Measurements from ENCODE around the gene TCAP. TPM values are rescaled to one million over a fixed set of nuclear protein-coding genes. Genes with fewer than 3 reads are reported as not detected.

The TCAP gene
- total and polyA plus RNA-seq, 2 experiments from 2014 or later, result 0.43 TPM; not detected in 1

- Histone ChIP-seq H3K36me3 (ENCODE audit: low read depth) (no peaks in the 10 kb centered on the region), H3K9me2 (ENCODE audit: insufficient read depth) (no peaks in the 10 kb centered on the region), H3K9me3 (ENCODE audit: low read depth) (no peaks in the 10 kb centered on the region), H3K4me2 (ENCODE audit: unreplicated experiment) (no peak overlapping the region), H3K4me3 (no peak overlapping the region), H3K9ac (no peak overlapping the region), H3K27ac (no peak overlapping the region), H3F3A (ENCODE audit: insufficient read depth) (no peaks in the 10 kb centered on the region), H4K20me1 (ENCODE audit: insufficient read depth) (no peaks in the 10 kb centered on the region), H2AFZ (no peak overlapping the region), H3K79me2 (ENCODE audit: insufficient read depth) (no peaks in the 10 kb centered on the region), H3K4me1 (ENCODE audit: insufficient read depth) (no peaks in the 10 kb centered on the region), H3K27me3 (replicated peaks; ENCODE audit: insufficient read depth) (peaks cover 44% of the 10 kb centered on the region)
- no peak for TF ChIP-seq EZH2phosphoT487 (IDR thresholded peaks at IDR 0.05; ENCODE audit: insufficient read depth, low read depth)
- TF ChIP-seq EZH2 (IDR thresholded peaks at IDR 0.05; ENCODE audit: insufficient read depth, poor library complexity, severe bottlenecking), result no peak
- no peak for DNase-seq
- 39 to 40% methylated on average over 10 of the region's 10 CpGs for WGBS, 2 experiments (ENCODE audit: low coverage in 1 of 2, low lambda C conversion rate in 2 of 2, missing lambda C conversion rate in 2 of 2)
- in situ Hi-C loops (cut with MboI), result loop anchor here (10.0 kb wide), 1 partner anchor 126 kb away; no protein-coding TSS in a partner anchor
These were observed 36.3 kb upstream of the TCAP start for GRCh38 chr17:39628655-39629493.

- no peaks in the 10 kb centered on the region for H3K36me3 ChIP-seq (ENCODE audit: low read depth)
- in situ Hi-C loops (cut with MboI), result loop anchor here (10.0 kb wide), 1 partner anchor 125 kb away; no protein-coding TSS in a partner anchor
- WGBS, 2 experiments (ENCODE audit: low coverage in 1 of 2, low lambda C conversion rate in 2 of 2, missing lambda C conversion rate in 2 of 2), result 75 to 76% methylated on average over 3 of the region's 3 CpGs
- no peak overlapping the region for H3K4me3 ChIP-seq
- DNase-seq, result no peak
- no peaks in the 10 kb centered on the region for H3F3A ChIP-seq (ENCODE audit: insufficient read depth)
- no peaks in the 10 kb centered on the region for H3K9me3 ChIP-seq (ENCODE audit: low read depth)
- no peak overlapping the region for H2AFZ ChIP-seq
- peaks cover 44% of the 10 kb centered on the region for H3K27me3 ChIP-seq (replicated peaks; ENCODE audit: insufficient read depth)
- H3K4me1 ChIP-seq (ENCODE audit: insufficient read depth), result no peaks in the 10 kb centered on the region
- H3K4me2 ChIP-seq (ENCODE audit: unreplicated experiment), result no peak overlapping the region
- H3K27ac ChIP-seq, result no peak overlapping the region
- no peaks in the 10 kb centered on the region for H3K79me2 ChIP-seq (ENCODE audit: insufficient read depth)
- no peak for TF ChIP-seq EZH2 (IDR thresholded peaks at IDR 0.05; ENCODE audit: insufficient read depth, poor library complexity, severe bottlenecking)
- no peak for TF ChIP-seq EZH2phosphoT487 (IDR thresholded peaks at IDR 0.05; ENCODE audit: insufficient read depth, low read depth)
- H4K20me1 ChIP-seq (ENCODE audit: insufficient read depth), result no peaks in the 10 kb centered on the region
- H3K9ac ChIP-seq, result no peak overlapping the region
- H3K9me2 ChIP-seq (ENCODE audit: insufficient read depth), result no peaks in the 10 kb centered on the region
These were observed 35.7 kb upstream of the TCAP start for GRCh38 chr17:39629494-39629880.

GRCh38 chr17:39629898-39630297 lies 35.3 kb upstream of the TCAP start:
- no peak for DNase-seq
- in situ Hi-C loops (cut with MboI), result loop anchor here (10.0 kb wide), 1 partner anchor 125 kb away; no protein-coding TSS in a partner anchor
- Histone ChIP-seq H3K9ac (no peak overlapping the region), H3K27me3 (replicated peaks; ENCODE audit: insufficient read depth) (peaks cover 44% of the 10 kb centered on the region), H3K4me1 (ENCODE audit: insufficient read depth) (no peaks in the 10 kb centered on the region), H2AFZ (no peak overlapping the region), H3K4me3 (no peak overlapping the region), H3K27ac (no peak overlapping the region), H3K36me3 (ENCODE audit: low read depth) (no peaks in the 10 kb centered on the region), H3K4me2 (ENCODE audit: unreplicated experiment) (no peak overlapping the region), H4K20me1 (ENCODE audit: insufficient read depth) (no peaks in the 10 kb centered on the region), H3K79me2 (ENCODE audit: insufficient read depth) (no peaks in the 10 kb centered on the region), H3F3A (ENCODE audit: insufficient read depth) (no peaks in the 10 kb centered on the region), H3K9me2 (ENCODE audit: insufficient read depth) (no peaks in the 10 kb centered on the region), H3K9me3 (ENCODE audit: low read depth) (no peaks in the 10 kb centered on the region)
- WGBS, 2 experiments (ENCODE audit: low coverage in 1 of 2, low lambda C conversion rate in 2 of 2, missing lambda C conversion rate in 2 of 2), result 69 to 73% methylated on average over 12 of the region's 12 CpGs
- no peak for TF ChIP-seq EZH2phosphoT487 (IDR thresholded peaks at IDR 0.05; ENCODE audit: insufficient read depth, low read depth)
- no peak for TF ChIP-seq EZH2 (IDR thresholded peaks at IDR 0.05; ENCODE audit: insufficient read depth, poor library complexity, severe bottlenecking)

- peaks cover 2% of the 10 kb centered on the region; the same call in 1 of the 2 replicates for H3K4me1 ChIP-seq (ENCODE audit: insufficient read depth)
- no peak overlapping the region for H3K27ac ChIP-seq
- H3K9me3 ChIP-seq (ENCODE audit: low read depth), result no peaks in the 10 kb centered on the region
- TF ChIP-seq EZH2phosphoT487 (IDR thresholded peaks at IDR 0.05; ENCODE audit: insufficient read depth, low read depth) (no peak), EZH2 (IDR thresholded peaks at IDR 0.05; ENCODE audit: insufficient read depth, poor library complexity, severe bottlenecking) (no peak)
- H3K4me2 ChIP-seq (ENCODE audit: unreplicated experiment), result no peak overlapping the region
- WGBS, 2 experiments (ENCODE audit: low coverage in 1 of 2, low lambda C conversion rate in 2 of 2, missing lambda C conversion rate in 2 of 2), result 1 to 5% methylated on average over 6 of the region's 6 CpGs
- DNase-seq, result no peak
- no peaks in the 10 kb centered on the region for H3K9me2 ChIP-seq (ENCODE audit: insufficient read depth)
- H3K9ac ChIP-seq, result no peak overlapping the region
- H3K36me3 ChIP-seq (ENCODE audit: low read depth), result no peaks in the 10 kb centered on the region
- H2AFZ ChIP-seq, result no peak overlapping the region
- in situ Hi-C loops (cut with MboI), result no loop called here
- H3K4me3 ChIP-seq, result no peak overlapping the region
- no peaks in the 10 kb centered on the region for H4K20me1 ChIP-seq (ENCODE audit: insufficient read depth)
- H3K79me2 ChIP-seq (ENCODE audit: insufficient read depth), result no peaks in the 10 kb centered on the region
- H3F3A ChIP-seq (ENCODE audit: insufficient read depth), result no peaks in the 10 kb centered on the region
- H3K27me3 ChIP-seq (replicated peaks; ENCODE audit: insufficient read depth), result peaks cover 39% of the 10 kb centered on the region
These were observed 33.7 kb upstream of the TCAP start for GRCh38 chr17:39631403-39631802.

All from GM23248 (cell line).